SW 1271 (cell line): ENCODE results near the gene CDH1.
"Not testable (repeated sequence)": the region's sequence is repeated elsewhere in the genome, so short reads cannot be mapped to it uniquely, and the experiment has no call there.

Experiments
- DNase-seq, 2 experiments: peaks; one replicate each; lab custom pipeline; 2025; lab: John Stamatoyannopoulos, UW

The CDH1 gene

GRCh38 chr16:68762996-68763756 is 26.1 kb downstream of the CDH1 start:
- no peak for DNase-seq

GRCh38 chr16:68764862-68765261 is 27.8 kb downstream of the CDH1 start:
- DNase-seq: no peak

- DNase-seq: no peak
Measured at GRCh38 chr16:68767581-68767980, 30.5 kb downstream of the CDH1 start.

- no peak for DNase-seq
Measured at GRCh38 chr16:68768175-68768574, 31.1 kb downstream of the CDH1 start.

- no peak for DNase-seq
Measured at GRCh38 chr16:68768771-68769170, 31.7 kb downstream of the CDH1 start.

- no peak for DNase-seq
Measured at GRCh38 chr16:68770671-68771070, 33.6 kb downstream of the CDH1 start.

GRCh38 chr16:68772030-68772681 is 35.1 kb downstream of the CDH1 start:
- DNase-seq: no peak

GRCh38 chr16:68772871-68773270 is 35.8 kb downstream of the CDH1 start:
- no peak for DNase-seq

GRCh38 chr16:68774982-68775634 is 38.0 kb downstream of the CDH1 start:
- DNase-seq: no peak

- DNase-seq: no peak
Measured at GRCh38 chr16:68776821-68777485, 39.9 kb downstream of the CDH1 start.

GRCh38 chr16:68778551-68779231 is 41.6 kb downstream of the CDH1 start:
- DNase-seq: no peak

GRCh38 chr16:68779891-68780290 is 42.8 kb downstream of the CDH1 start:
- DNase-seq: no peak

GRCh38 chr16:68781784-68782183 is 44.7 kb downstream of the CDH1 start:
- DNase-seq: no peak

- no peak for DNase-seq
Measured at GRCh38 chr16:68782198-68783174, 45.4 kb downstream of the CDH1 start.

- DNase-seq: no peak
Measured at GRCh38 chr16:68784226-68784625, 47.1 kb downstream of the CDH1 start.

GRCh38 chr16:68784721-68785120 is 47.6 kb downstream of the CDH1 start:
- no peak for DNase-seq

- DNase-seq: no peak
Measured at GRCh38 chr16:68785715-68786114, 48.6 kb downstream of the CDH1 start.

GRCh38 chr16:68786685-68787418 is 49.8 kb downstream of the CDH1 start:
- no peak for DNase-seq

GRCh38 chr16:68787419-68787807 is 50.3 kb downstream of the CDH1 start:
- DNase-seq: not testable (repeated sequence)

- DNase-seq: no peak
Measured at GRCh38 chr16:68790130-68790761, 53.2 kb downstream of the CDH1 start.
